GM12872 (cell line): ENCODE data around the gene LMX1B.

Source experiments
- CTCF ChIP-seq: IDR thresholded peaks from 3 replicates; pipeline ENCODE4 v1.5.1; 2011; ENCODE audit warnings: low read depth, mild to moderate bottlenecking, low read length, moderate library complexity; ENCODE audit not compliant: insufficient read depth

Gene LMX1B

GRCh38 chr9:126650404-126651341 lies 36.9 kb downstream of the LMX1B start:
- no peak for TF ChIP-seq CTCF

GRCh38 chr9:126652140-126652582 lies 38.4 kb downstream of the LMX1B start:
- TF ChIP-seq CTCF = no peak

- TF ChIP-seq CTCF = no peak
These were observed 40.4 kb downstream of the LMX1B start for GRCh38 chr9:126654124-126654523.

GRCh38 chr9:126658201-126658825 lies 44.6 kb downstream of the LMX1B start:
- no peak for TF ChIP-seq CTCF

- no peak for TF ChIP-seq CTCF
These were observed 45.3 kb downstream of the LMX1B start for GRCh38 chr9:126658956-126659555.

- no peak for TF ChIP-seq CTCF
These were observed 47.4 kb downstream of the LMX1B start for GRCh38 chr9:126661122-126661520.
